SK-N-SH (cell line): ENCODE measurements around the gene SMIM1.
"Not testable (repeated sequence)": the region's sequence is repeated elsewhere in the genome, so short reads cannot be mapped to it uniquely, and the experiment has no call there.

Experiments
- FOXJ3 ChIP-seq: sonication (generic); formaldehyde crosslinking; IDR thresholded peaks from 2 replicates; pipeline ENCODE4 v1.5.1; 2020; ENCODE audit warnings: mild to moderate bottlenecking, missing genetic modification reagents
- RXRA ChIP-seq: IDR thresholded peaks from 2 replicates; pipeline ENCODE4 v1.4.0; 2012; ENCODE audit warnings: low read depth, mild to moderate bottlenecking, borderline replicate concordance
- SMC3 ChIP-seq: IDR thresholded peaks from 2 replicates; pipeline ENCODE4 v1.6.1; 2012; ENCODE audit warnings: low read depth, low read length, improper control_type of control experiment
- TF ChIP-seq, protein P1 (sequence below): fragments of 200-600 bp; sonication (generic); IDR thresholded peaks from 2 replicates; pipeline ENCODE4 v1.6.1; 2017; ENCODE audit warnings: antibody characterized with exemption, mild to moderate bottlenecking, moderate library complexity
- TF ChIP-seq, protein P2 (sequence below): IDR thresholded peaks from 2 replicates; pipeline ENCODE4 v1.4.0; 2012; ENCODE audit warnings: low read depth, borderline replicate concordance

DNA sequence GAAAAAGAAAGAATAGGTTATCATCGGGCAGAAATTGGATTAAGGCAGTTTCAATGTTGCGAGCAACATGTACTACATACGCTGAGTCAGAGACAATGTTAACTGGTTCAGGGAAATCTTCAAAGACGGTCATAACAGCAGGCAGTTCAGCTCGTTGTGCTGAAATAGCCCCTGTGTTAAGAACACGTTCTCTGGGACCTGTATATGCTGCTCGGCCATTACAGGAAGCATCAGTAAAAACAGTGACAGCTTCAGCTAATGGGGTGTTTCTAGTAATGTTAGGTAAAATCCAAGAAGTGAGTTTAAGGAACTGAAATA lies 32.0 kb downstream of the SMIM1 start:
- TF ChIP-seq, protein P1, sequence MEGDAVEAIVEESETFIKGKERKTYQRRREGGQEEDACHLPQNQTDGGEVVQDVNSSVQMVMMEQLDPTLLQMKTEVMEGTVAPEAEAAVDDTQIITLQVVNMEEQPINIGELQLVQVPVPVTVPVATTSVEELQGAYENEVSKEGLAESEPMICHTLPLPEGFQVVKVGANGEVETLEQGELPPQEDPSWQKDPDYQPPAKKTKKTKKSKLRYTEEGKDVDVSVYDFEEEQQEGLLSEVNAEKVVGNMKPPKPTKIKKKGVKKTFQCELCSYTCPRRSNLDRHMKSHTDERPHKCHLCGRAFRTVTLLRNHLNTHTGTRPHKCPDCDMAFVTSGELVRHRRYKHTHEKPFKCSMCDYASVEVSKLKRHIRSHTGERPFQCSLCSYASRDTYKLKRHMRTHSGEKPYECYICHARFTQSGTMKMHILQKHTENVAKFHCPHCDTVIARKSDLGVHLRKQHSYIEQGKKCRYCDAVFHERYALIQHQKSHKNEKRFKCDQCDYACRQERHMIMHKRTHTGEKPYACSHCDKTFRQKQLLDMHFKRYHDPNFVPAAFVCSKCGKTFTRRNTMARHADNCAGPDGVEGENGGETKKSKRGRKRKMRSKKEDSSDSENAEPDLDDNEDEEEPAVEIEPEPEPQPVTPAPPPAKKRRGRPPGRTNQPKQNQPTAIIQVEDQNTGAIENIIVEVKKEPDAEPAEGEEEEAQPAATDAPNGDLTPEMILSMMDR = not testable (repeated sequence)
- TF ChIP-seq, protein P2, sequence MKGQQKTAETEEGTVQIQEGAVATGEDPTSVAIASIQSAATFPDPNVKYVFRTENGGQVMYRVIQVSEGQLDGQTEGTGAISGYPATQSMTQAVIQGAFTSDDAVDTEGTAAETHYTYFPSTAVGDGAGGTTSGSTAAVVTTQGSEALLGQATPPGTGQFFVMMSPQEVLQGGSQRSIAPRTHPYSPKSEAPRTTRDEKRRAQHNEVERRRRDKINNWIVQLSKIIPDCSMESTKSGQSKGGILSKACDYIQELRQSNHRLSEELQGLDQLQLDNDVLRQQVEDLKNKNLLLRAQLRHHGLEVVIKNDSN = not testable (repeated sequence)
- TF ChIP-seq RXRA, FOXJ3, SMC3: not testable (repeated sequence)
